HG02870 (cell line): ENCODE data around the gene WNK2.

Source experiments
- ATAC-seq: cut with Tn5 transposase; IDR thresholded peaks from one replicate; pipeline ENCODE4 v1.9.1; 2021; ENCODE audit warnings: mild to moderate bottlenecking, moderate library complexity; ENCODE audit not compliant: unreplicated experiment

WNK2 gene

DNA sequence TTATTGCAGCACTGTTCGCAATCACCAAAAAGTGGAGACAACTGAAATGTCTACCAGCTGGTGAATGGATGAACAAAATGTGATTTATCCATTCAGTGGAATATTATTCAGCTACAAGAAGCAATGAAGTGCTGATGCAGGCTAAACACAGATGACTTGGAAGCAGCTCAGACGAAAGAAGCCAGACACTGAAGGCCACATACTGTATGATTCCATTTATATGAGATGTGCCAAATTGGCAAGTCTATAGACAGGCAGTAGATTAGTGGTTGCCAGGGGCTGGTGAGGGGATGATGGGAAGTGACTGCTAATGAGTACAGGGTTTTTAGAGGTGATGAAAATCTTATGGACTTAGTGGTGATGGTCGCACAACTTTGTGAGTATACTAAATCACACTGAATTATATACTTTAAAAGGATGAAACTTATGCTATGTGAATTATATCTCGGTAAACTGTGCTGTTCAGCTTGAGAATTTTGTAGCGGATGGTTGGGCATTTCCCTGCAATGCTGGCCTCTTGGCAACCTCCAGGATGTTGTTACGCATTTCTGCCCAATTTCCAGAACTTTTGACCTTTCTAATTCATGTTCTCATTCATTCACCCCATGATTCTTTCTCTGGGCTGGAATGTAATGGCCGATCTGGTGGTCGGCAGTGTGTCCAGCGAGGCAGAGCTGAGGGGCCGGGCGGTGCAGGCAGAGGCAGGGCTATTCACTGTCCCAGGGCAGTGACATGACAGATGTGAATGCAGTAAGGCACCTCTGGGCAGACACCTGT lies 22.0 kb upstream of the WNK2 start:
- no peak for ATAC-seq

GRCh38 chr9:93164085-93164484 lies 19.9 kb upstream of the WNK2 start:
- no peak for ATAC-seq

- no peak for ATAC-seq
These were observed 17.2 kb upstream of the WNK2 start for GRCh38 chr9:93166699-93167098.

- no peak for ATAC-seq
These were observed 16.8 kb upstream of the WNK2 start for GRCh38 chr9:93167185-93167584.

GRCh38 chr9:93167838-93168237 lies 16.1 kb upstream of the WNK2 start:
- ATAC-seq, result no peak

DNA sequence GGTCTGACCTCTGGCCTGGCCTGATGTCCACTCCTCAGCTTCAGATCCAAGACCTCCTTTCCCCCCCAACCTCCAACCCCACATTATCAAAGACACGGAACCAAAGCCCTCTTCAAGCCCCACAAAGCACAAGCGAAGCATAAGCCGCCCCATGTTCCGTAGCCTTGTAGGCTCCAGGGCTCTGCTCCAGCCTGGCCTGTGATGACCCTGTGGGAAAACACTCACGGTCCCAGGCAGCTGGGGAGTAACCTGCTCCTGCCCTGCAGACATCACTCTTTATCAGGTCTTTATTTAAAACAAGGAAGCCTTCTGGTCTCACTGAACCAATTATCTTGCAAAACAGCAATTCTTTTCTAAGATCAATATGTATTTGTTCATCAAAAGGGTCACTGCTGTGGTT lies 15.4 kb upstream of the WNK2 start:
- ATAC-seq, result no peak

- no peak for ATAC-seq
These were observed 14.5 kb upstream of the WNK2 start for GRCh38 chr9:93169444-93169843.

DNA sequence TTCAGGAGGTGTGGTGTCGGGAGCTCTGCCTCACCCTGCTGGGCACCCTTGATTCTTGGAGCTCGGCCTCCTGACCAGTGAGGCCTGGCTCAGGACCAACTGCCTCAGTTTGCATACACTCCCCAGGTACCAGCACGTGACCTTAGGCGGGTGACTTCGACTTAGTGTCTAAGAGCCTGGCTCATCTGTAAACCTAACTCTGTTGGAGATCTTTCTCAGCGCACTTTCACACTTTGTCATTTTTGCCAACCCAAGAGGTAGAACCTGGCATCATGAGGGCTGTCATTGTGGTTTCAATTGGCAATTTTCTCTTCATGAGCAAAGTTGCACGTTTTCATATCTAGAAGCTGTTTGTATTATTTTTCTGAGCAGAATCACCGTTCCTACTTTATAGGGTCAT lies 13.4 kb upstream of the WNK2 start:
- no peak for ATAC-seq

- ATAC-seq, result no peak
These were observed 12.5 kb upstream of the WNK2 start for GRCh38 chr9:93171261-93171990.

DNA sequence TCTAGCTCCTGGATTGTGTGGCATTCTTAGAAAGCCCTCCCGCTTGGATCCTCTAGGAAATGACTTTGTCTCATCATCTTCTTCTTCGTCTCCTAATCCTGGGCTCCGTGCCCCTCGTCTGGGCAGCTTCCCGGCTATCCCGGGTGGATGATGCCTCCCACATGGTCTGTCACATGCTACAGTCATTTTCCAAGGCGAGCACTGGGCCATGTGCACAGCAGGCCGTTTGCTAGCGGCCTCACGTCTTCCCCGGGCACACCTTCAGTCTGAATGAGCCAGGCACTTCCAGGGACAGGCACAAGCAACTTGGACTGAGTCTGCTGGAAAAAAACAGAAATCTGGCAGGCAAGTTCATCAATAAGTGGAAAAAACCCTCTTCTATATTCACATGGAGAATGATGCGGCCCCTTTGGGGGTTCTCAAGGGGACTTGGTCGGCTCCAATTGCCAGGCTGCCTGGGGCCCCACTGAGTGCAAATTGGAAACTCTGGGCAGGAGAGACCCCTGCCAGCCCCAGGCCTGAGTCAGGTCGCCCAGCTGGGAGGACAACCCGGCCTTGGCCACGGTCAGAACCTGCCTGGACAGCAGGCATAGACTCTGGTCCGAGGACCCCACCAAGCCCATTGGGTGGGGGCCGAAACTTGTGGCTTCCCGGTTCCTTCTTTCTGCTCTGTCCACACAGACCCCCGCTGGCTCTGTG lies 11.1 kb upstream of the WNK2 start:
- ATAC-seq, result no peak

- no peak for ATAC-seq
These were observed 10.4 kb upstream of the WNK2 start for GRCh38 chr9:93173365-93174051.

DNA sequence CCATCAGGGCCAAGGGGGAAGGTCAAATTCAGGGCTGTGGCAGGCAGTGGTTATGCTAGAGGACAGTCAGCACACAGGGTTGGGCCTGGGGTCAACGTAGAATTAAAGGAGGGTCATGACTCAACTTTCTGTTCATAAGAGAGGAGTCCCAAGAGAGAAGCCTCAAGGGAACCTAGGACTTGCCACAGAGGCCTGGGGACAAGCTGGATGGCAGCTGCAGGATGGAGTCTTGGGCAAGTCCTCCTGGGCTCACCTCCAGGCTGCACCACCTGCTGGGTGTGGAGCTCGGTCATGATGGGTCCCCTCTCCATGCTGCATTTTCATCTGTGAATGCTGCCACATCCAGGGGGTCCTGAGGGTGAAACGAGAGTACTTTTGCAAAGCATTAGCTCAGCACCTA lies 9.0 kb upstream of the WNK2 start:
- ATAC-seq, result no peak

GRCh38 chr9:93177676-93178075 lies 6.3 kb upstream of the WNK2 start:
- ATAC-seq, result no peak

- ATAC-seq, result no peak
These were observed 4.8 kb upstream of the WNK2 start for GRCh38 chr9:93178851-93179786.

DNA sequence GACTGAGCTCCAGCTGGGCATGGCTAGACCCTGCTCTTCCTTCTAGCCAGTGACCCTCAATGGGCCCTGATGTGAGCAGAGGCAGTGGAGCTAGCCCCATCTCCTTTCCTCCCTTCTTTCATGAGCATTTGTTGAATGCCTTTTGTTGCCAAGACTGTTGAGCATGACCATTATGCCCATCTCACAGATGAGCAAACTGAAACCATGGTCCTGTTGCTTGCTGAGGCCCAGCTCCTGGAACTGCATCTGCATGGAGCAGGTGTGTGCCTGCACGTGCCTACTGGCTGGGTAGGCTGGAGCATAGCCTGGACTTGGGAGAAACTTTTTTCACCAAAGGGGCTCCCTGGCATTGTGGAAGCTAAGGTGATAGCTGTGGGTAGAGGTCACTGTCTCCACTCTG lies 3.0 kb upstream of the WNK2 start:
- ATAC-seq, result no peak

GRCh38 chr9:93181672-93182435 lies 2.1 kb upstream of the WNK2 start:
- no peak for ATAC-seq

DNA sequence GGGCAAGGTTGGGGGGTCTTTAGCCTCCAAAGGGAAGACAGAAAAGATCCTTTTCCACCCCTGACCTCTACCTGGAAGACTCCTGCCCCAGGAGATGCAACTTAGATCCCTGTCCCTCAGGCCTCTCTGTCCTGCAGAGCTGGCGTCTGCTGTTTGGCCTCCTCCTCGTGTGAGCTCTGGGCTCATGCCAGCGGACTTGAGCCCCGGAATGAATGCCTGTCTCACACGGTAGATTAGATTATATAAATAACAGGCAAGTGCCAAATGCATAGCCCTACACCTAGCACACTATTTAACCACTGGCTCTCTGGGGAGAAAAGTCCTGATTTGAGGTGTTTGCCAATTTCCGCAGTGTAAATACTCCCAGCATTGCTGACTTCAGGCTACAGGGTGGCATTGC lies 1.4 kb upstream of the WNK2 start:
- no peak for ATAC-seq

DNA sequence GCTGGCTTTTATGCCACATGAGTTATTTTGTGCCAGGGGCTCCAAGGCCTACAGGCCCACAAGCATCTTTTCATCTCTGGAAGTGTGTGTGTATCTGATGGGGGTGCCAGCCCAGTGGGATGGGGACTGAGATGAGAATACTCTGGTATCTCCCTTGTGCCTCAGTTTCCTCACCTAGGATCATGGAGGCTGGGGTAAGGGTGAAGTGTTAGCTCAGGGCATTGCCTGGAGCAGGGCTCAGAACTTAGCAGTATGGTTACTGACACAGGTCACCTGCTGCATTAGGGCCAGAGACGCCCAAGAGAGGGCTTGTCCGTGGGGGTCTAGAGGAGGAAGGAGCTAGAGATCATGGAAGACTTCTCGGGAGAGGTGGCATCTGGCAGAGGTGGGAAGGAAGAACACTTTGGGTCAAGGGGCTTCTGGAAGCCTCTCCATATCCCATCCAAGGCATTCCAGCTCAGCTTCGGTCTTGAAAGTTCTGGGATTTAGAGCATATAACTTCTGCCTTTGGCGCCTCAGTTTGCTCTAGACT lies 742 bp upstream of the WNK2 start:
- no peak for ATAC-seq
